Heart right ventricle (tissue), 16 donors: Measurements from ENCODE around the gene RANBP10. TPM values are rescaled to one million over a fixed set of nuclear protein-coding genes. Genes with fewer than 3 reads are reported as not detected.

Experiments used
- ATAC-seq, 8 donors: fragments of 200-7000 bp; cut with Tn5 transposase; one replicate each; pipeline ENCODE4 v1.9.1; 2020; ENCODE audit warnings: mild to moderate bottlenecking in 8 of 8, moderate library complexity in 8 of 8, moderate number of reproducible peaks in 1 of 8
- DNase-seq, 2 donors: peaks; one replicate each; pipeline ENCODE4 v3.0.0-alpha.2; 2020
- H3K27ac ChIP-seq, 10 donors: fragments of 200-600 bp; sonication (generic) in 2 of 10; one replicate each; pipeline versions ENCODE4 v1.5.0 to v1.8.0; 2020 to 2022; ENCODE audit warnings: mild to moderate bottlenecking in 3 of 10
- H3K27me3 ChIP-seq, 7 donors: fragments of 200-600 bp; one replicate each; pipeline ENCODE4 v1.8.0; 2021 to 2022; ENCODE audit warnings: mild to moderate bottlenecking in 2 of 7
- H3K36me3 ChIP-seq, 9 donors: fragments of 200-600 bp; sonication (generic) in 1 of 9; one replicate each; pipeline versions ENCODE4 v1.5.0 to v1.8.0; 2020 to 2022; ENCODE audit warnings: mild to moderate bottlenecking in 2 of 9
- H3K4me1 ChIP-seq, 9 donors: fragments of 200-600 bp; sonication (generic) in 1 of 9; one replicate each; pipeline versions ENCODE4 v1.5.0 to v1.8.0; 2020 to 2022; ENCODE audit warnings: mild to moderate bottlenecking in 4 of 9
- H3K4me3 ChIP-seq, 10 donors: fragments of 200-600 bp; sonication (generic) in 2 of 10; one replicate each; pipeline versions ENCODE4 v1.5.0 to v1.8.0; 2020 to 2022; ENCODE audit warnings: mild to moderate bottlenecking in 7 of 10, moderate library complexity in 2 of 10
- H3K9me3 ChIP-seq, 11 donors: fragments of 200-600 bp in 10 of 11; sonication (generic) in 2 of 11; one replicate each; pipeline versions ENCODE4 v1.5.0 to v1.8.0; 2013 to 2022; ENCODE audit warnings: mild to moderate bottlenecking in 2 of 11, control low read depth in 1 of 11, moderate library complexity in 1 of 11
- WGBS, 2 donors: extraction: QIAGEN DNeasy Blood & Tissue Kit; methylation state at CpG; one replicate each; pipeline ENCODE4 v1.1.7; 2013; ENCODE audit warnings: inconsistent platforms in 1 of 2; 5-methylcytosine and 5-hydroxymethylcytosine counted together
- intact Hi-C, 10 donors: fragments of 100-400 bp; cut with DNase I; formaldehyde crosslinking; loops; one replicate each; pipeline versions ENCODE4 v1.11.1 to v1.14.2; 2022
- polyA plus RNA-seq, 2 donors: library from polyadenylated mRNA; stranded (reverse); fragments of 200-250 nt; gene quantifications; one replicate each; pipeline ENCODE4 v1.2.3, GENCODE V29; 2013
- total RNA-seq, 10 donors: library from RNA; stranded (reverse); fragmentation: NEBNext Ultra II Directional in 3 of 10; extraction: Animal tissue kit (Norgen Biotek cat#: 25700) in 3 of 10; gene quantifications; one replicate each; pipeline versions ENCODE4 v1.2.1 to v1.2.4, GENCODE V29; 2021 to 2023
- TF ChIP-seq, protein P1 (sequence below), 9 donors: fragments of 200-600 bp; sonication (generic) in 2 of 9; IDR thresholded peaks; one replicate each; pipeline versions ENCODE4 v1.5.0 to v1.8.0; 2021 to 2022; ENCODE audit warnings: antibody characterized with exemption in 9 of 9, mild to moderate bottlenecking in 5 of 9, moderate library complexity in 1 of 9
- donor health status: Arrhythmogenic right ventricular cardiomyopathy.
- donor health status: ischemic (EF 13 %, LVEDD 7.1; RV severe dilation, severe dysfunction).
- donor health status: healthy with polysubstance abuse.
- donor health status: DM: no; HTN: yes; CAD: no.
- donor health status: DM: no; HTN: no; CAD: no.
- donor health status: ischemic (EF 25% LVEDD 6.9; RV normal size, moderate dysfunction).
- donor health status: ischemic (EF 25% LVEDD 5.7; RV mildly dilated, moderate dysfunction).
- donor health status: healthy.
- donor health status: DM: yes; HTN: yes; CAD: no.
- donor health status: Ischemic cardiomyopathy.
- donor health status: ischemic (EF 35%, LVEDD 5.7; RV mildly dilated, moderate dysfunction).
- donor health status: nonischemic (EF 11% LVEDD 7.7; RV severe dilation, severe dysfunction).
- donor health status: DM: yes; HTN: yes; CAD: no.
- donor health status: PGD.
- donor health status: ischemic (EF 29% LVEDD 5.4; RV normal size, mild dysfunction).
- donor health status: nonischemic (EF 23%, LVEDD 6.1; RV moderate dilation, normal function).

The RANBP10 gene
- total and polyA plus RNA-seq, 12 donors, result 6.4 to 21.6 (median 13.4) TPM

DNA sequence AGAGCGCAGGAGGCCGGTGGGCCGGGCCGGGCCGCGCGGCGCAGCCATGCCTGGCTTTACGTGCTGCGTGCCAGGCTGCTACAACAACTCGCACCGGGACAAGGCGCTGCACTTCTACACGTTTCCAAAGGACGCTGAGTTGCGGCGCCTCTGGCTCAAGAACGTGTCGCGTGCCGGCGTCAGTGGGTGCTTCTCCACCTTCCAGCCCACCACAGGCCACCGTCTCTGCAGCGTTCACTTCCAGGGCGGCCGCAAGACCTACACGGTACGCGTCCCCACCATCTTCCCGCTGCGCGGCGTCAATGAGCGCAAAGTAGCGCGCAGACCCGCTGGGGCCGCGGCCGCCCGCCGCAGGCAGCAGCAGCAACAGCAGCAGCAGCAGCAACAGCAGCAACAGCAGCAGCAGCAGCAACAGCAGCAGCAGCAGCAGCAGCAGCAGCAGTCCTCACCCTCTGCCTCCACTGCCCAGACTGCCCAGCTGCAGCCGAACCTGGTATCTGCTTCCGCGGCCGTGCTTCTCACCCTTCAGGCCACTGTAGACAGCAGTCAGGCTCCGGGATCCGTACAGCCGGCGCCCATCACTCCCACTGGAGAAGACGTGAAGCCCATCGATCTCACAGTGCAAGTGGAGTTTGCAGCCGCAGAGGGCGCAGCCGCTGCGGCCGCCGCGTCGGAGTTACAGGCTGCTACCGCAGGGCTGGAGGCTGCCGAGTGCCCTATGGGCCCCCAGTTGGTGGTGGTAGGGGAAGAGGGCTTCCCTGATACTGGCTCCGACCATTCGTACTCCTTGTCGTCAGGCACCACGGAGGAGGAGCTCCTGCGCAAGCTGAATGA is 36.4 kb upstream of the RANBP10 start:
- ATAC-seq (peak in 6 of 8 donors; percentile 0 to 23 (median 4)), DNase-seq (peak; percentile 51 to 67)
- H3K27ac ChIP-seq, result peak overlapping the region; percentile 96 to 100 (median 100)
- intact Hi-C loops, result loop anchor here in 5 of 10 donors (2.0 to 10.0 kb wide), 7 partner anchors 30 to 318 kb away; partner anchors contain the start of genes RANBP10 (in 2 of the 5), TSNAXIP1 (in 2 of the 5), CTCF (in 1 of the 5) and EDC4 (in 1 of the 5)
- 0% methylated on average over 55 to 67 of the region's 67 CpGs for WGBS, 2 donors
- H3K36me3 ChIP-seq, result no peaks in the 10 kb centered on the region
- no peaks in the 10 kb centered on the region for H3K9me3 ChIP-seq
- peaks cover 17 to 51% (median 45%) of the 10 kb centered on the region in 9 donors for H3K4me1 ChIP-seq
- TF ChIP-seq, protein P1, sequence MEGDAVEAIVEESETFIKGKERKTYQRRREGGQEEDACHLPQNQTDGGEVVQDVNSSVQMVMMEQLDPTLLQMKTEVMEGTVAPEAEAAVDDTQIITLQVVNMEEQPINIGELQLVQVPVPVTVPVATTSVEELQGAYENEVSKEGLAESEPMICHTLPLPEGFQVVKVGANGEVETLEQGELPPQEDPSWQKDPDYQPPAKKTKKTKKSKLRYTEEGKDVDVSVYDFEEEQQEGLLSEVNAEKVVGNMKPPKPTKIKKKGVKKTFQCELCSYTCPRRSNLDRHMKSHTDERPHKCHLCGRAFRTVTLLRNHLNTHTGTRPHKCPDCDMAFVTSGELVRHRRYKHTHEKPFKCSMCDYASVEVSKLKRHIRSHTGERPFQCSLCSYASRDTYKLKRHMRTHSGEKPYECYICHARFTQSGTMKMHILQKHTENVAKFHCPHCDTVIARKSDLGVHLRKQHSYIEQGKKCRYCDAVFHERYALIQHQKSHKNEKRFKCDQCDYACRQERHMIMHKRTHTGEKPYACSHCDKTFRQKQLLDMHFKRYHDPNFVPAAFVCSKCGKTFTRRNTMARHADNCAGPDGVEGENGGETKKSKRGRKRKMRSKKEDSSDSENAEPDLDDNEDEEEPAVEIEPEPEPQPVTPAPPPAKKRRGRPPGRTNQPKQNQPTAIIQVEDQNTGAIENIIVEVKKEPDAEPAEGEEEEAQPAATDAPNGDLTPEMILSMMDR (IDR thresholded peaks at IDR 0.05), result peak in 6 of 9 donors; percentile 10 to 47 (median 36)
- peak overlapping the region; percentile 57 to 96 (median 89) for H3K4me3 ChIP-seq
- no peaks in the 10 kb centered on the region for H3K27me3 ChIP-seq

DNA sequence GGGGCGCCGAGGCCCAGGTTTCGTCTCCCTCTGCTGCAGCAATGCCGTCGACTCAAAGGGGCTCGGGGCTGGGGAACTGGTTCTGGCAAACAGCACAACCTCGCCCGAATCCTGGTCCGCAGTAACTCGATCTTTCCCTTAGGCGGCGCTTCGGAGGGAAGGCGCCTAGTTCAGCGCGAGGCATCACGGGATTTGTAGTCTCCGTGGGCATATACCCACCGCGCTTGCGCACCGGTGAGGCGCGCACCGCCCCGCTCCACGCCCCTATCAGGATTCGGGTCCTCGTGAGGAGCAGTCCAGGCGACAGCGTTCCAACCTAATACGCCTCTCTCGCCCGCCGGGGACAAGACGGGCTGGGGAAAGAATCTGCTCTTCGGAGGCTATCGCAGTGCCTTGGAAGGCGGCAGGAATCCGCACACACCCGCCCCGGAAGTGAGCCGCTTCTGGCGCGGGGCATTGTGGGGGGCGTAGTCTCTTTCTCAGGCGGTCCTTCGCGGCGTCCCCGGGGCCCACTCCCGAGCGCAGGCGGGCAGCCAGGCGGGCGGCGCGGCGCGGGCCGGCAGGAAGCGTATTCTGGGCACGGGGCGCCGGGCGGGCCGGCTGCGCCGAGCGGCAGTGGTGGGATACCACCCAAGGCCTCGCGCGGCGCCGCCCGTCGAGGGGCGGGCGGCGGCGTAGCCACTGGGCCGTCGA is 35.6 kb upstream of the RANBP10 start, which contains the start of gene THAP11:
TSS of gene THAP11 (plus strand) at position 505 of the 693 bp plus-strand sequence. CDS start 235 bp downstream, outside the sequence.
- Histone ChIP-seq H3K27ac (peak within 1 kb of the TSS; percentile 96 to 100 (median 100)), H3K36me3 (no peaks in the 10 kb centered on the region), H3K4me3 (peak within 1 kb of the TSS; percentile 57 to 96 (median 89)), H3K9me3 (no peaks in the 10 kb centered on the region), H3K4me1 (peaks cover 17 to 46% (median 42%) of the 10 kb centered on the region in 9 donors), H3K27me3 (no peaks in the 10 kb centered on the region)
- peak; percentile 92 to 95 for DNase-seq
- TF ChIP-seq, protein P1 (IDR thresholded peaks at IDR 0.05), result peak; percentile 76 to 91 (median 85)
- WGBS, 2 donors, result 0% methylated on average over 70 to 83 of the region's 83 CpGs
- intact Hi-C loops, result loop anchor here in 5 of 10 donors (2.0 to 10.0 kb wide), 7 partner anchors 31 to 317 kb away; partner anchors contain the start of genes RANBP10 (in 2 of the 5), TSNAXIP1 (in 2 of the 5), CTCF (in 1 of the 5) and EDC4 (in 1 of the 5)
- peak; percentile 76 to 90 (median 80) for ATAC-seq

DNA sequence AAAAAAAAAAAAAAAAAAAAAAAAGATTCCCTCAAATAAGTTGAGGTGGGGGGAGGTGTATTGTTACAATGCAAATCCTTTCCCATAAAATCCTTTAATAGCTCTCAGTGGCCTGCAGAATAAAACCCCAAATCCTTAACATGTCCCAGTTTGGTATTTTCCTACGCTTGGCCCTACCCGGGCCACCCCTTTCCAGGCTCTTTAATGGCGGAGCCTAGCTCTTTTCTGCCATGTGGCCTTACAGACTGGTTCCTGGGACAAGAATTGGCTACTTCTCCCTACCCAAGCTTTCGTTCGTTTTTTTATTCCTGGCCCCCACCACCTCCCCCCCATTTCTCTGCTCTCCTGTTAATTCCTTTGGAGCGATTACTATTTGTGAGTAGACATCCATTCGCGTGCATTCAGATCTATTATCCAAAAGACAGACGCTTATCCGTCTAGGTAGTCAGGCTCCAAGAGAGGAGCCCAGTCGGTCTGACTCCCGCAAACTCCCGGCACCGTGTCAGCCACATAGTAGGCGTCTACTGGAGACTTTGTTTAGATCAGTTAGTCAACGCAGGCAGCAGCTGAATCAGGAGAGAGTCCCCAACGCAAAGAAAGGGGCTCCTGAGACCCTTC is 34.9 kb upstream of the RANBP10 start:
- no peaks in the 10 kb centered on the region for H3K36me3 ChIP-seq
- DNase-seq (no peak), ATAC-seq (peak in 4 of 8 donors; percentile 1 to 5 (median 2))
- H3K27me3 ChIP-seq, result no peaks in the 10 kb centered on the region
- peaks cover 17 to 46% (median 42%) of the 10 kb centered on the region in 9 donors for H3K4me1 ChIP-seq
- H3K4me3 ChIP-seq, result peak overlapping the region; percentile 54 to 96 (median 89)
- TF ChIP-seq, protein P1 (IDR thresholded peaks at IDR 0.05), result no peak
- H3K27ac ChIP-seq, result peak overlapping the region; percentile 96 to 100 (median 100)
- intact Hi-C loops, result loop anchor here in 5 of 10 donors (5.0 to 10.0 kb wide), 6 partner anchors 34 to 317 kb away; partner anchors contain the start of genes RANBP10 (in 2 of the 5), TSNAXIP1 (in 2 of the 5), CTCF (in 1 of the 5) and PSKH1 (in 1 of the 5)
- WGBS, 2 donors, result 39 to 47% methylated on average over 17 of the region's 17 CpGs
- H3K9me3 ChIP-seq, result no peaks in the 10 kb centered on the region
